Renal cortex interstitium (tissue), 11 donors: ENCODE data around the gene KIF26B. TPM values are rescaled to one million over a fixed set of nuclear protein-coding genes. Genes with fewer than 3 reads are reported as not detected.
"Not testable (repeated sequence)": the region's sequence is repeated elsewhere in the genome, so short reads cannot be mapped to it uniquely, and the experiment has no call there.

Experiments
- DNase-seq, 11 donors: peaks; one replicate each; pipeline ENCODE4 v3.0.0-alpha.2; 2013; ENCODE audit warnings: low read depth in 9 of 11, low spot score in 4 of 11; ENCODE audit errors: extremely low read depth in 1 of 11
- polyA plus RNA-seq, 3 donors: library from polyadenylated mRNA; unstranded; fragments of 120-200 nt; gene quantifications; one replicate each; pipeline ENCODE4 v1.2.1, GENCODE V29; 2013; ENCODE audit not compliant: insufficient read length in 3 of 3

KIF26B gene
- polyA plus RNA-seq, 3 donors = 33.4 to 39.4 (median 38.3) TPM

- no peak for DNase-seq
Measured at GRCh38 chr1:245327842-245328241, 173.1 kb downstream of the KIF26B start.

- no peak for DNase-seq
Measured at GRCh38 chr1:245330951-245331350, 176.2 kb downstream of the KIF26B start.

- no peak for DNase-seq
Measured at GRCh38 chr1:245332085-245332484, 177.3 kb downstream of the KIF26B start.

GRCh38 chr1:245332513-245332912 is 177.7 kb downstream of the KIF26B start:
- no peak for DNase-seq

- DNase-seq = no peak
Measured at GRCh38 chr1:245334235-245334634, 179.4 kb downstream of the KIF26B start.

- no peak for DNase-seq
Measured at GRCh38 chr1:245334827-245335490, 180.2 kb downstream of the KIF26B start.

GRCh38 chr1:245335684-245336083 is 180.9 kb downstream of the KIF26B start:
- not testable (repeated sequence) for DNase-seq

GRCh38 chr1:245336149-245336983 is 181.6 kb downstream of the KIF26B start:
- DNase-seq = no peak

- not testable (repeated sequence) for DNase-seq
Measured at GRCh38 chr1:245336984-245337355, 182.2 kb downstream of the KIF26B start.

GRCh38 chr1:245337829-245338484 is 183.2 kb downstream of the KIF26B start:
- DNase-seq = no peak

- no peak for DNase-seq
Measured at GRCh38 chr1:245338485-245338877, 183.7 kb downstream of the KIF26B start.

GRCh38 chr1:245341743-245342142 is 187.0 kb downstream of the KIF26B start:
- DNase-seq = no peak

- DNase-seq = no peak
Measured at GRCh38 chr1:245345191-245345884, 190.6 kb downstream of the KIF26B start.

GRCh38 chr1:245348626-245349025 is 193.8 kb downstream of the KIF26B start:
- DNase-seq = no peak

GRCh38 chr1:245353411-245353810 is 198.6 kb downstream of the KIF26B start:
- no peak for DNase-seq

- no peak for DNase-seq
Measured at GRCh38 chr1:245353915-245354775, 199.4 kb downstream of the KIF26B start.

GRCh38 chr1:245355851-245356630 is 201.3 kb downstream of the KIF26B start:
- DNase-seq = not testable (repeated sequence)
